Neuron (in vitro differentiated cells): Measurements from ENCODE around the gene SOAT1.

ENCODE experiments used
- H2AFZ ChIP-seq: one replicate; pipeline ENCODE4 v1.6.1; 2013; ENCODE audit warnings: low read depth, mild to moderate bottlenecking, inconsistent platforms, low read length, moderate library complexity
- H3K27me3 ChIP-seq: one replicate; pipeline ENCODE4 v1.6.1; 2013; ENCODE audit warnings: low read length; ENCODE audit not compliant: insufficient read depth
- H3K36me3 ChIP-seq: one replicate; pipeline ENCODE4 v1.6.1; 2013; ENCODE audit warnings: low read length; ENCODE audit not compliant: insufficient read depth
- H3K4me1 ChIP-seq: one replicate; pipeline ENCODE4 v1.6.1; 2013; ENCODE audit warnings: low read length; ENCODE audit not compliant: insufficient read depth
- H3K4me3 ChIP-seq: 2 replicates; pipeline ENCODE4 v1.5.1; 2013; ENCODE audit warnings: mild to moderate bottlenecking, low read length, moderate library complexity
- H3K9me3 ChIP-seq: one replicate; pipeline ENCODE4 v1.6.1; 2013; ENCODE audit warnings: low read length

Gene SOAT1

DNA sequence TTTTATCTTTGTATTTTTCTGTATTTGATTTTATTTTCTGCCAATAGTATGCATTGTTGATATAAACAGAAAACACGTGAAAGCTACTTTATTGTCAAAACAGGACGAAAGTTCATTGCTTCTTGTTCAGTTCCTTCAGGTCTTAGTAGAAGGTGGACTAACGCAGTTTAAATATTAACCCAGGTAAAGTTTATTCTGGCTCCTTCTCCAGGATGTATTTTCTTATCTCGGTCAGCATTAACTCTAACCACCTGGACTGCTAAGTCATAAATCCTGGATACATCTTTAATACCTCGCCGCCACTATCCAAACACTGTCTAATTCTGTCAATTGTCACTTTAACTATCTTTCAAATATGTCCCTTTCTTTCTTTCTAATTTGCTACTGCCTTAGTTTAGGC, 5.7 kb upstream of the SOAT1 start:
- Histone ChIP-seq H3K36me3 (no peaks in the 10 kb centered on the region), H3K9me3 (no peaks in the 10 kb centered on the region)

DNA sequence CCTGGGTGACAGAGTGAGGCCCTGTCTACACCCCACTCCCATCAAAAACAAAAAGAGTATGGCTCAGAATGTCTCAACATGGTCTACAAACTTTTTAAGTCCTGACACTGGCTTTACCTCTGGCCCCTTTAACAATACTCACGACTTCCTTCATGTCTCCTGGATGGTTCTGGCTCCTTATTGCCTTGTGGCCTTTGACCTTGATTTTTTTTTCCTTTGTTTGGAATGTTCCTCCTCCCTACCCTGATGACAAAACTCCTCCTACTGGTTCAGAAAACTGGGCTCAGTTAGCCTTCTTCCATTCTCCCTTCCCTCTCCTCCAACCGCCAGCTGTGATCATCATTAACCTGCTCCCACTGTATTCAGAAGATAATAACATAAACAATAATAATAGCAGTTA, 4.6 kb upstream of the SOAT1 start:
- Histone ChIP-seq H3K27me3 (no peaks in the 10 kb centered on the region), H3K4me3 (no peak overlapping the region), H3K4me1 (peaks cover 3% of the 10 kb centered on the region), H3K9me3 (no peaks in the 10 kb centered on the region), H2AFZ (no peak overlapping the region), H3K36me3 (no peaks in the 10 kb centered on the region)

More for the DNA sequence above, 5.7 kb upstream of the SOAT1 start:
- Histone ChIP-seq H3K4me3 (no peak overlapping the region), H3K27me3 (no peaks in the 10 kb centered on the region), H2AFZ (no peak overlapping the region), H3K4me1 (no peaks in the 10 kb centered on the region)

DNA sequence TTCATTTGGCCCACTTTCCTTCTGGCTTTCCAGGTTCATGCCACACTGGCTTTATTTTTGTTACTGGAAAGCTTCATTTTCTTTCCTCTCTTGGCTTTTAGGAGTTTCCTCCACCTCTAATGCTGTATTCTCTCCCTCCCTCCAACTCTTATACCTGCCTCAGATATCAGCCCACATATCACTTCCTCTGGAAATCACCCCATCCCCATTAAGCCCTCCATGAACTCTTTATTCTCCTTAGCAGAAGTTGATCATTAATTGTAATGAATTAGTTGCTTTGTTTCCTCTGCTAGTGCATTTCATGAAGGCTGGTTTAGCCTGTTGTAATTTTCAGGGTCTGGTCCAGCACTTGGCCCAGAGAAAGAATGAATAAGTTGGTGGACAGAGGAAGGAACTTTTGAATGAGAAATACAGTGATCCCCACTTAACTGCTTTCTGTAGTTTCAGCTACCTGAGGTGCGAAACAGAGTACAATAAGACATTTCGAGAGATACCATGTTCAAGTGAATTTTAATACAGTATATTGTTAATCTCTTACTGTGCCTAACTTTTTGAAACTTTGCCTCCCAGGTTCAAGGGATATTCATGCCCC, 1.7 kb downstream of the SOAT1 start:
- Histone ChIP-seq H3K4me3 (no peak overlapping the region), H3K9me3 (no peaks in the 10 kb centered on the region), H2AFZ (no peak overlapping the region), H3K27me3 (no peaks in the 10 kb centered on the region), H3K36me3 (no peaks in the 10 kb centered on the region), H3K4me1 (peaks cover 3% of the 10 kb centered on the region)

DNA sequence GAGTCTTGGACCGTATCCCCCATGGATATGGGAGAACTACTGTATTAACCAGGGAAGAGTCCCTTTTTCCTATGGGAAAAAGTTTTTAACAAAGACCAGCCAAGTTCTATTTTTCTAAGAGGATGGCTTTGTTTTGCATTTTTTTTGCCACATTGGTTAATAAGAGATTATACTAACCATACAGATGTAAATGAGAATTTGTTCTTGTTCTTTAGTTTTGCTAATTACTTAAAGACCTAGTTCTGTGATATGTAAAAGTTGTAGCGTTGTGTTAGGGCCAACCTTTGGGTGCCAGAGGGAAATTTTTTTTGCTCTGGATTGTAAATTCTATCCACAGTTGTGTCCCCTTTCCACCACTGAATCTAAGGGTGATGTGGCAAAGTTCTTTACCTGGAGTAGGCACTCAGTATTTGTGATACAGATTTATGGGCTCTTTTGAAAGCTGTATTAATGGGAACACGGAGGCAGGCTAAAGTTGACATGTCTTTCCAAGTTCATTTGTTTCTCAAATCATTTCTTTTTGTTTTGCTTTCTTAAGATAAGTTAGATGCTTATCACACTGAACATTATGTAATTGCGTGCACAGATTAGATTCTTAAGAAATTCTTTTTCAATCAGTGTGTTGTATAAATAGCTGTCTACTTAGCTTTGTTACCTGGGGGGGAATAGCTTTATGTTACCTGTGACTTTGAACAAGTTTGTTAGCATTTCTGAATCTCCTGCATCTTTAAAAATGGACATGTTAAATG, 2.9 kb downstream of the SOAT1 start:
- Histone ChIP-seq H3K9me3 (no peaks in the 10 kb centered on the region), H3K36me3 (no peaks in the 10 kb centered on the region), H2AFZ (no peak overlapping the region), H3K4me3 (no peak overlapping the region), H3K4me1 (peaks cover 3% of the 10 kb centered on the region), H3K27me3 (no peaks in the 10 kb centered on the region)

DNA sequence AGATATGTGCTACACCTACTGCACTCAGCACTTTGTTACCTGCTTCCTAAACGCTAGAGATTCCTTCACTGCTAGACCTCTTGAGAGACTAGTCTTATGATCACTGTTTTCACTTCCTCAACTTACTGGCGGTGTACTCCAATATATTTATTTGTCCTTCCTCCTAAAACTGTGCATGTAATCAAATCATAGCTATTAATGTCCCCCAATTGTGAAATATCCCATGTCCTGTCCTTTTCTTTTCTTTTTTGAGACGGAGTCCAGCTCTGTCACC, 3.4 kb downstream of the SOAT1 start:
- Histone ChIP-seq H2AFZ (no peak overlapping the region), H3K36me3 (no peaks in the 10 kb centered on the region), H3K4me1 (peaks cover 3% of the 10 kb centered on the region), H3K27me3 (no peaks in the 10 kb centered on the region), H3K4me3 (no peak overlapping the region), H3K9me3 (no peaks in the 10 kb centered on the region)

DNA sequence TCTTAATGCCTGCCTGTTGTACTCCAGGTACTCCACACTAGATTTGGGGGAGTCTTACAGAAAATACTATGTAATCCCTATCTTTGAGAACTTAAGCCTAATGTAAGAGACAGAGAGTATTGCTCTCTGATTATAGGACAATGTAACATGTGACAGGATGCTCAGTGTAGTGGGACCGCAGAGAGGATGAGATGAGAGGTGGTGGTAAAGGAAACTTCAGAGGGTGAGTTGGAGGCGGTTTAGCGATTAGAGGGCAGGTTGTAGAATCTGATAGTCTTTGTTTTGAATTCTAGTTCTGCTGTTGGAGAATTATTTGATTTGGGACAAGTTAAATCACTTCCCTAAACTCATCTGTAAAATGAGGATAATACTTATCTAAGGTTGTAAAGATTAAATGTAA, 5.4 kb downstream of the SOAT1 start:
- no peaks in the 10 kb centered on the region for H3K9me3 ChIP-seq
- H2AFZ ChIP-seq, result no peak overlapping the region
- H3K4me3 ChIP-seq, result no peak overlapping the region
- H3K27me3 ChIP-seq, result no peaks in the 10 kb centered on the region
- H3K36me3 ChIP-seq, result peaks cover 2% of the 10 kb centered on the region
- no peaks in the 10 kb centered on the region for H3K4me1 ChIP-seq

DNA sequence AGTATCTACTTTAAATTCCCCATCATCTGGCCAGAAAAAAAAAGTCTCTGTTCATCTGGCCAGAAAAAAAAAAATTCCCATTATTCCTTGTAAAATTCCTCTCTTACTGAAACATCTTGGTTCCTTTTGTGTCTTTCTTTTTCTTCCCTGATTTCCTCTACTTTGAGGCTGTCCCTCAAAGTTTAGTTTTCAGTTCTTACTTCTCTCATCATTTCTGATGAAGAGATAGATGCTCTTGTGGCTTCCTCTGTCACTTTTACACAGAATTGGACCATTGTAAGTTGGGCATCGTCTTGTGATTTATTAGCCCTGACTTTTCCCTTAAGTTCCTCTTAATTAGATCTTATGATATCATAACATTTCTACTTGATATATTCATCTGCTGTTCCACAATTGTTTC, 6.5 kb downstream of the SOAT1 start:
- Histone ChIP-seq H2AFZ (no peak overlapping the region), H3K27me3 (no peaks in the 10 kb centered on the region), H3K4me1 (no peaks in the 10 kb centered on the region), H3K4me3 (no peak overlapping the region), H3K9me3 (no peaks in the 10 kb centered on the region), H3K36me3 (peaks cover 6% of the 10 kb centered on the region)

DNA sequence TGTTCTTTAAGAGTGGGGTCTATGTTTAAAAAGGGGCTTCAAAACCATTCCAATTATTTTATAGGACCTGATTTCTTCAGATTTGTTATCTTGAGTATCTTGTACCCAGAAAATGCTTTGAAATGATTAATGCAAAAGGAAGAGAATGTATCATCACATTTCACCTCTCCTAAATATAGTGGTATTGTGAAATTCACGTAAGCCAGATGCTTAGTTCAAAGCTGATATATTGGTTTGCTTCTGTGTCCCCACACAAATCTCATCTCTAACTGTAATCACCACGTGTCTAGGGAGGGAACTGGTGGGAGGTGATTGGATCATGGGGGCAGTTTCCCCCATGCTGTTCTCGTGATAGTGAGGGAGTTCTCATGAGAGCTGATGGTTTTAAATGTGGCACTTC, 8.5 kb downstream of the SOAT1 start:
- peaks cover 9% of the 10 kb centered on the region for H3K36me3 ChIP-seq
- no peaks in the 10 kb centered on the region for H3K4me1 ChIP-seq
- no peaks in the 10 kb centered on the region for H3K9me3 ChIP-seq
- no peak overlapping the region for H3K4me3 ChIP-seq
- no peaks in the 10 kb centered on the region for H3K27me3 ChIP-seq
- H2AFZ ChIP-seq, result no peak overlapping the region

DNA sequence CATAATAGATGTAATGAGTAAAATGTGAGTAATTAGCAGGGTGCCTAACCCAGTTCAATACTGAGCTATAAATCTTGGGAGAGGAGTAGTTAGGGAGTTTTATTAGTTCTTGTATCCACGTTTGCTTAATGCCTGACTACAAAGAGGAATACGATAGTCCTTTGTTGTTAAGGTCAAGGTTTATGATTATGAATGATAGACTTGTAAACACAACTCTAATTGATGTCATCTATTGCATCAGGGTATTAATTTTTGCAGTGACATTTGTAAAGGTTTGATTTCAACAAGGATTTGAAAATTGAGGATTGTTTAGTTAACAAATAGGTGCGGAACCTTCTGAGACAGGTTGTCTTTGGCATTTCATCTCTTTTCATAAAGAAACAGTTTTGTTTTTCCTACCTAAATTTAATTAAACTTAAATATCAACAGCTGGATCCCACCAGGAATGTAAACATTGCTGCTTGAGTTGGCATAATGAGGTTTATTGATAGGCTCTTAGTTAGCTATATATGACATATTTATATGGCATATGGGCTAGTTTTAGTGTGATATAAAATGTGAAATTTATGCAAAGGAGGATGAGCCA, 9.7 kb downstream of the SOAT1 start:
- Histone ChIP-seq H2AFZ (no peak overlapping the region), H3K36me3 (peaks cover 10% of the 10 kb centered on the region), H3K4me1 (no peaks in the 10 kb centered on the region), H3K4me3 (no peak overlapping the region), H3K9me3 (no peaks in the 10 kb centered on the region), H3K27me3 (no peaks in the 10 kb centered on the region)

DNA sequence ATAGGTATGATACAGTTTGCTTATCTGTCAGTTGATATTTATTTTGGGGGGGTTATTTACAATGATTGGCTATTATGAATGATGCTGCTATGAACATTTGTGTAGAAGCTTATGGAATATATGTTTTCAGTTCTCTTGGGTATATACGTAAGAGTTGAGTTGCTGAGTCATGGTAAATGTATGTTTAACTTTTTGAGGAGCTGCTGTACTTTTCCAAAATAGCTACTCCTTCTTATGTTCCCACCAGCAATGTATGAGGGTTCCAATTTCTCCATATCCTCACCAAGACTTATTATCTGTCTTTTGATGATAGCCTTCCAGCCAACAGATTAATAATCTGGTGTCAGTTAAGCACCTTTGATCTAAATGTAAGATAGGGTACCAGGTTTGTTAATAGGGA, 11.9 kb downstream of the SOAT1 start:
- Histone ChIP-seq H3K27me3 (no peaks in the 10 kb centered on the region), H2AFZ (no peak overlapping the region), H3K4me1 (no peaks in the 10 kb centered on the region), H3K4me3 (no peak overlapping the region), H3K36me3 (peaks cover 10% of the 10 kb centered on the region), H3K9me3 (no peaks in the 10 kb centered on the region)

DNA sequence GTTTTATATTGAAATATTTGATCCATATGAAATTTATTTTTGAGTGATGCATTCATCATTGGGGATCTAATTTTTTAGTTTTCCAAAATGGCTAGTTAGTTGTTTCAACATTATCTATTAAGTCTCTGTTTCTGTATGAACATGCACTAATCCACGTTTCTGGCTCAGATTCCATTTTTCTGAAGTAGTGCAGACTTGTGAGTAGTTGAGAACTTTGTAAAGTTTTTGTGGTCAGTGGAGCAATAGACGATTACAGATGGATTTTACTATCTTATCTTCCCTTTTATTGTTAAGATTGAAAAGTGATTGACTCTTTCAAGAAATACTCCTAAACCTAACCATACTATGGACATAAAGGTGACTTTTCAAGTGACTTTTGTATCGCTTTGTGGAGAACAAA, 16.7 kb downstream of the SOAT1 start:
- Histone ChIP-seq H2AFZ (no peak overlapping the region), H3K9me3 (no peaks in the 10 kb centered on the region), H3K36me3 (peaks cover 6% of the 10 kb centered on the region), H3K4me3 (no peak overlapping the region), H3K27me3 (no peaks in the 10 kb centered on the region), H3K4me1 (no peaks in the 10 kb centered on the region)

DNA sequence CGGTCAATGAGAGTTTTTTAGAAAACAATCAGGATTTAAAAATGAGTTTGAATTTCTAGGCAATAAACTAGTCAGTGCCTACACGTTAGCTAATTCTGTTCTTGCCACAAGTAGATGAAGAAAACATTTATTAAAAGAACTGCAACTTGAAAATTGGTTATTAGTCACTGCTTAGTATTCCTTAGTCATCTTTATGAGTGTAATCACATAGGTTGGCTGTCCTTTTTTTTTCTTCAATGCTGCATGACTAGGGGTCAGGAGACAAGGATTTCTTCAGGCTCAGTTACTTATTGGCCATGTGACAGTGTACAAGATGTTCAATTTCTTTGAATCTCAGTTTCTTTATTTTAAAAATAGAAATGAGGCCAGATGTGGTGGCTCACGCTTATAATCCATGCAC, 17.1 kb downstream of the SOAT1 start:
- Histone ChIP-seq H3K36me3 (peaks cover 6% of the 10 kb centered on the region), H3K4me1 (no peaks in the 10 kb centered on the region), H3K4me3 (no peak overlapping the region), H3K9me3 (no peaks in the 10 kb centered on the region), H3K27me3 (no peaks in the 10 kb centered on the region), H2AFZ (no peak overlapping the region)

DNA sequence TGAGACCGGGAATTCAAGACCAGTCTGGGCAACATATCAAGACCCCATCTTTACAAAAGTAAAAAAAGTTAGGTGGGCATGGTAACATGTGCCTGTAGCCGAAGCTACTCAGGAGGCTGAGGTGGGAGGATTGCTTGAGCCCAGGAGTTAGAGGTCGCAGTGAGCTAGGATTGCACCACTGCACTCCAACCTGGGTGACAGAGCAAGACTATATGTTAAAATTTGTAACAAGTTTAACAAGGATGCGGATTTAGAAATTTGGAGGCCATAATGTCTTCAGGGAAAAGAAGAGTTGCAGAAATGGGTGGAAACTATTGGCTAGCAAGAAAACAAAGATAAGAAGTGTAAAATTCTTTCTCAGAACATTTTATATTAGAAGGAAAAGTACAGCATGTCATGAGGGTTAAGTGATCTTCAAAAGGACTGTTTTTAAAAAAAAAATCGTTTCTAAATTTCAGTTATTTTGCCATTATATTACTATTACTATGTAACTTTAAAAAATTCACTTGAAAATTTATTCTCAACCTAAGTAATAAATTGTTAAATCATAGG, 17.6 kb downstream of the SOAT1 start:
- Histone ChIP-seq H3K27me3 (no peaks in the 10 kb centered on the region), H3K4me1 (no peaks in the 10 kb centered on the region), H3K9me3 (no peaks in the 10 kb centered on the region), H3K36me3 (peaks cover 6% of the 10 kb centered on the region), H3K4me3 (no peak overlapping the region), H2AFZ (no peak overlapping the region)
